A549 (cell line): ENCODE data around the gene OPCML. TPM values are rescaled to one million over a fixed set of nuclear protein-coding genes. Genes with fewer than 3 reads are reported as not detected.

Experiments used
- ATAC-seq, 2 experiments: fragments of 200-7000 bp in 1 of 2; fragments of >200 bp in 1 of 2; cut with Nextera tagmentation in 1 of 2; cut with Tn5 transposase in 1 of 2; 3 replicates each; pipeline versions ENCODE4 v1.8.0 to v1.9.1; 2018 to 2020; ENCODE audit warnings: mild to moderate bottlenecking in 1 of 2, moderate library complexity in 1 of 2
- CTCF ChIA-PET: fragments of 300-600 bp; sonication (Branson Sonifier 250); formaldehyde crosslinking; extraction: SDS; loops from one replicate; lab custom pipeline; 2021; ENCODE audit warnings: antibody characterized with exemption, inconsistent platforms; lab: Yijun Ruan, JAX
- POLR2A ChIA-PET: fragments of 350-600 bp; formaldehyde crosslinking; extraction: SDS; loops from one replicate; lab custom pipeline; 2021; ENCODE audit warnings: antibody characterized with exemption, inconsistent platforms; lab: Yijun Ruan, JAX
- DNase-seq, 2 experiments: peaks; one replicate each; pipeline versions ENCODE4 v3.0.0 to v3.0.0-alpha.2; 2011 to 2016; ENCODE audit warnings: low read depth in 1 of 2, low spot score in 1 of 2
- FAIRE-seq: peaks from 2 replicates; lab custom pipeline; 2011; peaks lifted over from hg19 to GRCh38; lab: Jason Lieb, UNC
- H3K27ac ChIP-seq, 2 experiments: fragments of >200 bp; sonication (Bioruptor Twin); formaldehyde crosslinking; 3 replicates each; pipeline ENCODE4 v1.5.1; 2016 to 2017
- H3K4me1 ChIP-seq: fragments of >200 bp; sonication (Bioruptor Twin); formaldehyde crosslinking; 3 replicates; pipeline ENCODE4 v1.6.1; 2016
- H3K4me2 ChIP-seq: fragments of >200 bp; sonication (Bioruptor Twin); formaldehyde crosslinking; 3 replicates; pipeline ENCODE4 v1.6.1; 2016
- H3K4me3 ChIP-seq: fragments of >200 bp; sonication (Bioruptor Twin); formaldehyde crosslinking; 3 replicates; pipeline ENCODE4 v1.5.1; 2016
- H3K9me3 ChIP-seq: fragments of >200 bp; sonication (Bioruptor Twin); formaldehyde crosslinking; 3 replicates; pipeline ENCODE4 v1.6.1; 2016
- BCL3 ChIP-seq: fragments of >200 bp; sonication (Bioruptor Twin); formaldehyde crosslinking; IDR thresholded peaks from 3 replicates; pipeline ENCODE4 v1.6.1; 2016
- BHLHE40 ChIP-seq: IDR thresholded peaks from 2 replicates; pipeline ENCODE4 v1.6.1; 2012; ENCODE audit warnings: low read depth, low read length, inconsistent platforms
- E2F6 ChIP-seq: IDR thresholded peaks from 2 replicates; pipeline ENCODE4 v1.6.1; 2012; ENCODE audit warnings: low read depth, borderline replicate concordance
- EHF ChIP-seq: fragments of 250-450 bp; sonication (Bioruptor Pico); IDR thresholded peaks from 2 replicates; pipeline ENCODE4 v1.5.0; 2020; ENCODE audit warnings: mild to moderate bottlenecking
- ELK1 ChIP-seq: fragments of 150-350 bp; IDR thresholded peaks from 2 replicates; pipeline ENCODE4 v1.6.1; 2014; ENCODE audit warnings: low read depth, mild to moderate bottlenecking, low read length
- EP300 ChIP-seq, 2 experiments: fragments of >200 bp; sonication (Bioruptor Twin); formaldehyde crosslinking; IDR thresholded peaks; 2 replicates in 1 of 2; 3 replicates in 1 of 2; pipeline ENCODE4 v1.6.1; 2016 to 2017
- ESRRA ChIP-seq: fragments of 150-350 bp; IDR thresholded peaks from 2 replicates; pipeline ENCODE4 v1.6.1; 2014; ENCODE audit warnings: mild to moderate bottlenecking, low read length, borderline replicate concordance
- FOXS1 ChIP-seq: fragments of 250-450 bp; sonication (Bioruptor Pico); IDR thresholded peaks from 2 replicates; pipeline ENCODE4 v1.5.0; 2020; ENCODE audit warnings: mild to moderate bottlenecking, moderate library complexity
- GATA3 ChIP-seq: IDR thresholded peaks from 2 replicates; pipeline ENCODE4 v1.6.1; 2012; ENCODE audit warnings: borderline replicate concordance
- HDAC2 ChIP-seq: fragments of 200-600 bp; sonication (generic); IDR thresholded peaks from 2 replicates; pipeline ENCODE4 v1.6.1; 2016
- HES2 ChIP-seq: fragments of >200 bp; sonication (Bioruptor Twin); formaldehyde crosslinking; IDR thresholded peaks from 2 replicates; pipeline ENCODE4 v1.6.1; 2016
- HEYL ChIP-seq: fragments of 250-450 bp; sonication (Bioruptor Pico); IDR thresholded peaks from 2 replicates; pipeline ENCODE4 v1.8.0; 2021; ENCODE audit warnings: mild to moderate bottlenecking, moderate library complexity
- HOXB5 ChIP-seq: fragments of 250-450 bp; sonication (Bioruptor Pico); IDR thresholded peaks from 2 replicates; pipeline ENCODE4 v1.5.0; 2020; ENCODE audit warnings: mild to moderate bottlenecking, moderate library complexity
- JUN ChIP-seq, 2 experiments: fragments of >200 bp; sonication (Bioruptor Twin); formaldehyde crosslinking; IDR thresholded peaks; 2 replicates in 1 of 2; 3 replicates in 1 of 2; pipeline ENCODE4 v1.6.1; 2016 to 2017
- KDM5A ChIP-seq: fragments of 200-600 bp; sonication (generic); IDR thresholded peaks from 2 replicates; pipeline ENCODE4 v1.6.1; 2016; ENCODE audit warnings: antibody characterized with exemption, mild to moderate bottlenecking
- NFE2L2 ChIP-seq: fragments of 150-350 bp; conservative IDR thresholded peaks from 2 replicates; pipeline ENCODE4 v1.6.1; 2014; ENCODE audit warnings: low read length
- NPAS2 ChIP-seq: fragments of 250-450 bp; sonication (Bioruptor Pico); IDR thresholded peaks from 2 replicates; pipeline ENCODE4 v1.8.0; 2022; ENCODE audit warnings: mild to moderate bottlenecking, moderate library complexity, borderline replicate concordance
- RCOR1 ChIP-seq: fragments of 150-350 bp; IDR thresholded peaks from 2 replicates; pipeline ENCODE4 v1.6.1; 2014; ENCODE audit warnings: antibody characterized with exemption, low read length, low read depth
- RFX5 ChIP-seq: fragments of 450-650 bp; IDR thresholded peaks from 2 replicates; pipeline ENCODE4 v1.7.1; 2014; ENCODE audit warnings: antibody characterized with exemption, mild to moderate bottlenecking, moderate library complexity
- RNF2 ChIP-seq: fragments of 200-600 bp; sonication (generic); IDR thresholded peaks from 2 replicates; pipeline ENCODE4 v1.6.1; 2016; ENCODE audit warnings: low read depth, mild to moderate bottlenecking, antibody characterized with exemption, moderate library complexity, borderline replicate concordance
- USF2 ChIP-seq: fragments of 450-650 bp; IDR thresholded peaks from 2 replicates; pipeline ENCODE4 v1.6.1; 2014; ENCODE audit warnings: antibody characterized with exemption
- ZC3H11A ChIP-seq: fragments of 450-650 bp; IDR thresholded peaks from 2 replicates; pipeline ENCODE4 v1.6.1; 2014; ENCODE audit warnings: antibody characterized with exemption, mild to moderate bottlenecking
- ZSCAN20 ChIP-seq: fragments of 250-450 bp; sonication (Bioruptor Pico); IDR thresholded peaks from 2 replicates; pipeline ENCODE4 v1.8.0; 2022; ENCODE audit warnings: mild to moderate bottlenecking, moderate library complexity
- WGBS: methylation state at CpG from one replicate; pipeline ENCODE4 v1.1.6; 2017; ENCODE audit errors: missing lambda C conversion rate; 5-methylcytosine and 5-hydroxymethylcytosine counted together
- polyA plus RNA-seq, 4 experiments: library from polyadenylated mRNA; depleted of rRNA in 3 of 4; stranded (reverse); fragments of >200 nt; fragmentation: RNase III in 1 of 4; extraction: RNeasy Plus Mini Kit Qiagen cat#74134 plus additional on column Dnase treatment in 1 of 4; gene quantifications; 2 replicates in 3 of 4; 3 replicates in 1 of 4; pipeline ENCODE4 v1.2.3, GENCODE V29; 2011 to 2017

Gene OPCML
- polyA plus RNA-seq, 2 of the 4 experiments (the other 2 are of a cell fraction): not detected

GRCh38 chr11:132862137-132862536, 670.2 kb downstream of the OPCML start:
- ChIA-PET CTCF (interaction anchor here (0.6 to 1.5 kb wide), 2 partner anchors 12 to 108 kb away, joined by 3 to 4 read pairs; no protein-coding TSS in a partner anchor), POLR2A (no interaction called here)
- no peak for DNase-seq
- H3K9me3 ChIP-seq: no peaks in the 10 kb centered on the region
- no peaks in the 10 kb centered on the region for H3K4me1 ChIP-seq
- ATAC-seq: no peak
- FAIRE-seq: no peak
- no peak overlapping the region for H3K4me2 ChIP-seq
- H3K4me3 ChIP-seq: no peak overlapping the region
- H3K27ac ChIP-seq: no peak overlapping the region
- TF ChIP-seq NFE2L2 (no peak), GATA3 (no peak), BCL3 (no peak), BHLHE40 (no peak), RNF2 (no peak), ELK1 (no peak), RCOR1 (no peak), EP300 (IDR thresholded peaks at IDR 0.05) (no peak), RFX5 (no peak), ZC3H11A (no peak), USF2 (no peak), NPAS2 (CRISPR knock-in tag) (no peak), HES2 (no peak)
- WGBS: 48% methylated on average over 5 of the region's 5 CpGs

GRCh38 chr11:132859306-132859705, 673.0 kb downstream of the OPCML start:
- FAIRE-seq (no peak), DNase-seq (no peak), ATAC-seq (no peak)
- no peak overlapping the region for H3K27ac ChIP-seq
- no peak overlapping the region for H3K4me3 ChIP-seq
- no peaks in the 10 kb centered on the region for H3K9me3 ChIP-seq
- WGBS: 18% methylated on average over 6 of the region's 6 CpGs
- POLR2A ChIA-PET: no interaction called here
- no peak overlapping the region for H3K4me2 ChIP-seq
- CTCF ChIA-PET: interaction anchor here (1.0 kb wide), 1 partner anchor 41 kb away, joined by 3 read pairs; no protein-coding TSS in a partner anchor
- TF ChIP-seq HOXB5 (no peak), KDM5A (no peak), FOXS1 (no peak), NFE2L2 (no peak), JUN (IDR thresholded peaks at IDR 0.05) (no peak), RFX5 (no peak), ESRRA (no peak), HDAC2 (no peak), RNF2 (no peak), ZC3H11A (no peak), ZSCAN20 (no peak), EHF (CRISPR knock-in tag) (no peak), E2F6 (no peak), HEYL (CRISPR knock-in tag) (no peak)
- no peaks in the 10 kb centered on the region for H3K4me1 ChIP-seq
